Measurements from ENCODE around the gene NFAT5. TPM values are rescaled to one million over a fixed set of nuclear protein-coding genes. Genes with fewer than 3 reads are reported as not detected.
"Not testable (repeated sequence)": the region's sequence is repeated elsewhere in the genome, so short reads cannot be mapped to it uniquely, and the experiment has no call there.

The NFAT5 gene
- total RNA-seq (2014; rRNA removed; shearing (Covaris generic)) (6.7 and 9.9 TPM in 2 replicates), total RNA-seq (2022) (26.0 and 29.7 TPM in 2 replicates), Bru-seq, nascent RNA (percentile 81 among the genes with signal in this experiment), BruChase-seq, experiment 1, labeled RNA remaining after a 6-hour chase (percentile 80 among the genes with signal in this experiment), BruChase-seq, experiment 2, labeled RNA remaining after a 2-hour chase (percentile 86 among the genes with signal in this experiment)
- long read RNA-seq, partial matches to known transcripts = 3 of 7 reads
- long read RNA-seq, other reads (novel, unspliced or antisense) = 4 of 7 reads

- DNase-seq (ENCODE audit: low spot score) = peak; percentile 88
- H3K36me3 ChIP-seq (ENCODE audit: insufficient read depth, low read length) = no peaks in the 10 kb centered on the region
- no peaks in the 10 kb centered on the region for H3K9me3 ChIP-seq (ENCODE audit: low read length)
- peaks cover 60% of the 10 kb centered on the region for H3K79me2 ChIP-seq (ENCODE audit: insufficient read depth, low read depth, low read length)
- peaks cover 41% of the 10 kb centered on the region for H3K4me1 ChIP-seq (ENCODE audit: insufficient read depth, low read length, poor library complexity, severe bottlenecking)
- H2AFZ ChIP-seq (ENCODE audit: low read length) = peak within 1 kb of the TSS; percentile 86
- H3K9me2 ChIP-seq (ENCODE audit: insufficient read depth, low read length) = no peaks in the 10 kb centered on the region
- intact Hi-C loops (cut with micrococcal nuclease; ENCODE audit: unreplicated experiment) = loop anchor here (2.0 to 10.0 kb wide), 4 partner anchors 141 to 959 kb away; partner anchors contain the start of genes COG4, COG8, CYB5B and NIP7
- CTCF ChIA-PET (ENCODE audit: unreplicated experiment) = interaction anchor here (0.6 kb wide), 1 partner anchor 29 kb away, joined by 3 read pairs; no protein-coding TSS in a partner anchor
- H3K4me2 ChIP-seq (ENCODE audit: low read length) = peak within 1 kb of the TSS; percentile 95
- peak within 1 kb of the TSS; percentile 98 for H3K4me3 ChIP-seq (ENCODE audit: low read depth, low read length, poor library complexity, severe bottlenecking)
- peak within 1 kb of the TSS; percentile 80 for H3K27ac ChIP-seq (ENCODE audit: low read depth, low read length, poor library complexity, severe bottlenecking)
- POLR2A ChIA-PET = no interaction called here
- TF ChIP-seq CTCF (conservative IDR thresholded peaks at IDR 0.05; ENCODE audit: low read length) = no peak
- TF ChIP-seq EZH2phosphoT487 (IDR thresholded peaks at IDR 0.05; ENCODE audit: borderline replicate concordance, low read depth, low read length) = no peak
- no TSS peak for BruUV-seq (replicated peaks)
- H4K20me1 ChIP-seq (ENCODE audit: insufficient read depth, low read length) = no peaks in the 10 kb centered on the region
Observed at GRCh38 chr16:69565671-69566239, at the start of gene NFAT5. TSS of gene NFAT5 (plus strand) at chr16:69565966. CDS start at chr16:69566302, 336 bp downstream.

GRCh38 chr16:69517914-69518313, 47.9 kb upstream of the NFAT5 start:
- H3K36me3 ChIP-seq (ENCODE audit: insufficient read depth, low read length); POLR2A ChIA-PET; H3K4me3 ChIP-seq (ENCODE audit: low read depth, low read length, poor library complexity, severe bottlenecking); CTCF ChIA-PET (ENCODE audit: unreplicated experiment); H2AFZ ChIP-seq (ENCODE audit: low read length); DNase-seq (ENCODE audit: low spot score); H3K27ac ChIP-seq (ENCODE audit: low read depth, low read length, poor library complexity, severe bottlenecking); BruUV-seq (replicated peaks); H3K9me3 ChIP-seq (ENCODE audit: low read length); H3K79me2 ChIP-seq (ENCODE audit: insufficient read depth, low read depth, low read length); H3K4me2 ChIP-seq (ENCODE audit: low read length); H3K9me2 ChIP-seq (ENCODE audit: insufficient read depth, low read length); intact Hi-C loops (cut with micrococcal nuclease; ENCODE audit: unreplicated experiment); H4K20me1 ChIP-seq (ENCODE audit: insufficient read depth, low read length): not testable (repeated sequence)
- H3K4me1 ChIP-seq (ENCODE audit: insufficient read depth, low read length, poor library complexity, severe bottlenecking) = peaks cover 12% of the 10 kb centered on the region

GRCh38 chr16:69520413-69520799, 45.4 kb upstream of the NFAT5 start:
- H3K36me3 ChIP-seq (ENCODE audit: insufficient read depth, low read length) = no peaks in the 10 kb centered on the region
- TF ChIP-seq EZH2phosphoT487 (IDR thresholded peaks at IDR 0.05; ENCODE audit: borderline replicate concordance, low read depth, low read length) = no peak
- TF ChIP-seq CTCF (conservative IDR thresholded peaks at IDR 0.05; ENCODE audit: low read length) = no peak
- H3K27ac ChIP-seq (ENCODE audit: low read depth, low read length, poor library complexity, severe bottlenecking) = no peak overlapping the region
- no peak for DNase-seq (ENCODE audit: low spot score)
- H3K4me3 ChIP-seq (ENCODE audit: low read depth, low read length, poor library complexity, severe bottlenecking) = no peak overlapping the region
- BruUV-seq (replicated peaks) = no TSS peak
- peak overlapping the region; percentile 44; the same call in 1 of the 2 replicates for H2AFZ ChIP-seq (ENCODE audit: low read length)
- intact Hi-C loops (cut with micrococcal nuclease; ENCODE audit: unreplicated experiment) = no loop called here
- ChIA-PET CTCF (ENCODE audit: unreplicated experiment) (no interaction called here), POLR2A (interaction anchor here (0.6 to 1.0 kb wide), 3 partner anchors 45 to 387 kb away, joined by 3 to 5 read pairs (median 3); no protein-coding TSS in a partner anchor)
- H3K4me1 ChIP-seq (ENCODE audit: insufficient read depth, low read length, poor library complexity, severe bottlenecking) = peaks cover 6% of the 10 kb centered on the region
- H3K79me2 ChIP-seq (ENCODE audit: insufficient read depth, low read depth, low read length) = no peaks in the 10 kb centered on the region
- no peaks in the 10 kb centered on the region for H3K9me2 ChIP-seq (ENCODE audit: insufficient read depth, low read length)
- no peak overlapping the region for H3K4me2 ChIP-seq (ENCODE audit: low read length)
- H4K20me1 ChIP-seq (ENCODE audit: insufficient read depth, low read length) = no peaks in the 10 kb centered on the region
- peaks cover 12% of the 10 kb centered on the region; the same call in 1 of the 2 replicates for H3K9me3 ChIP-seq (ENCODE audit: low read length)
